Measurements from ENCODE around the gene USH1G.
"Not testable (repeated sequence)": the region's sequence is repeated elsewhere in the genome, so short reads cannot be mapped to it uniquely, and the experiment has no call there.

USH1G gene

DNA sequence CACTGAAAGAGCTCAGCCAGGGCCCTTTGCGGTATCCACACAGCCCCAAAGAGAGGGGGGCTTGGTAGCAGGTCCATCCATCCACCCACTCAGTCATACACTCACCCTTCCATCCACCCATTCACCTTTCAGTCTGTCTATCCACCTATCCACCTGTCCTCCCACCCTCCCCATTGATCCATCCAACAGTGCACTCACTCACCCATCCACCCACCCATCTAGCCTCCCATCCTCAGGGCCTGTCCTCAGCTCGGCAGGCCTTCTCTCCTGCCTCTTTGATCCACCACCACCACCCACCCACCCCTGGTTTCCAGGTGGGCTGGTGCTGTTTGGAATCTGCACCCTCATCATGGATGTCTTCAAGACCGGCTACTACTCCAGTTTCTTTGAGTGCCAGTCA is 2.2 kb upstream of the USH1G start:
- DNase-seq: no peak

DNA sequence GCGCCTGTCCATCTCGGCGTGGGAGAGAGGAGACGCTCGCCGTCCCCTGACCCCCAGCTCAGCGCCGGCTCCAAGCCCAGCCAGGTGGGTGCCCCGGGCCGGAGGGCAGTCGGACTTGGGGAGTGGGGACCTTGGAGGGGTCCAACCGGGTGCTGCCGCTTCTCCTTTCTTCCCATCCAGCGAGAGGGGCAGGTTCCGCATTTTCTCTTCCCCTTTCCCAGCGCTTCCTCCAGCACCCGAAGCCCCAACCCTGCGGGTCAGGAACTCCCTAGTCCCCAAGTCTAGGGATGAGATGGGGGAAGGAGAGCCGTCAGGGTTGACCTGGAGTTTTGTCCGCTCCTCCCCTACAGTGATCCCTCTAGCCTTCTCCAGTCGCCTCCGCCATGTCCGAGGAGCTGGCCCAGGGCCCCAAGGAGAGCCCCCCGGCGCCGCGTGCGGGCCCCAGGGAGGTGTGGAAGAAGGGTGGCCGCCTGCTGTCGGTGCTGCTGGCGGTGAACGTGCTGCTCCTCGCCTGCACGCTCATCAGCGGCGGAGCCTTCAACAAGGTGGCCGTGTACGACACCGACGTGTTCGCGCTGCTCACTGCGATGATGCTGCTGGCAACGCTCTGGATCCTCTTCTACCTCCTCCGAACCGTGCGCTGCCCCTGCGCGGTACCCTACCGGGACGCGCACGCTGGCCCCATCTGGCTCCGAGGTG is 1.3 kb upstream of the USH1G start, which contains the start of gene OTOP2:
Gene OTOP2 (plus strand): TSS at position 24 of the 699 bp plus-strand sequence. CDS start 360 bp downstream, at position 384.
- DNase-seq: peak; percentile 8

DNA sequence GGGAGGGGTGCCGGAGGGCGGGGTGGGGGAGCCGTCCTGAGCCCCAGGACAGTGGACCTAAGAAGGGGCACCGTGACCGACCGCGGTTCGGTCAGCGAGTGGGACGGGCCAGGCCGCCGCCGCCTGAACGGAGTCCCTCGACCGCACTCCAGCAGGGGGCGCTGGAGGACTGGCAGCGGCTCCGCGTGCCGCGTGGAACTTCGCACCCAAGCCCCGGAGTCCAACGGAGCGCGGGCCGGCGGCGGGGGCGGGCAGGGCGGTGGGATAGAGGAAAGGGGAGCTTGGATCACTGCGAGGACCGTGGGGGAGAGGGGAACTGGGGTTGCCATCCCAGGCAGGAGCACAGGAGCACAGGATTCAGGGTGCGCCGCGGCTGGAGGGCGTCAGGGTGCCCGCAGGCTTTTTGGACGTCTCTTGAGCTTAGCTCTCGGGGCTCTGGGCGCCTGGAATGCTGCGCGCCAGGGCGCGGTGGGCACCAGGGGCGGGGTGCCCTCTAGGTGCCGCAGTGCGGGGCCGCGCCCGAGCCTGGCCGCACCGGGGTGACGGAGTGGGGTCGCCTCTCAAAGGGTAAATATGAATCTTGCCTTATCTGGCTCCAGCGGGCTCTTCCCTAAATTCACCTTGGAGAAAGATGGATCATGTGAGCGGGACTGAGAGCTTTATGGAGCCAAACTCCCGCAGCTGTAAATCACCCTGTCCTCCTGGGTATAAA is 639 bp upstream of the USH1G start:
- DNase-seq: peak; percentile 67

DNA sequence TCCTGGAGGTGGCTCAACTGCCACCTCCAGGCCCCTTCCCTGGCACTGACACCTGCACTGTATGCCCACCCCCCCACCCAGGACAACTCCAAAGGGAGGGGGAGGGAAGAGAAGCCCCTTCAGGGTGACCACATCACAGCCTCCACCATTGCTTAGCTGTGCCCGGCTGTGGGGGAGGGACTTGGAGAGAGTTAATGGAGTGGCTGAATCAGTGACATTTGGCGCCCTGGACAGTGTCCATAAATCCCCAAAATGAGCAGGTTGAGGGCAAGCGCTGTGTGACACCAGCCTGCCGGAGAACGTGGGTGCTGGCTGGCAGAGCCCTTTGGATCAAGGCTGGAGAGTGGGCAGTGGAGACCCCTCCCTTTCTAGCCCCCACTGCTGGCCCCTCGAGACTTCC is 883 bp downstream of the USH1G start:
- DNase-seq: no peak

DNA sequence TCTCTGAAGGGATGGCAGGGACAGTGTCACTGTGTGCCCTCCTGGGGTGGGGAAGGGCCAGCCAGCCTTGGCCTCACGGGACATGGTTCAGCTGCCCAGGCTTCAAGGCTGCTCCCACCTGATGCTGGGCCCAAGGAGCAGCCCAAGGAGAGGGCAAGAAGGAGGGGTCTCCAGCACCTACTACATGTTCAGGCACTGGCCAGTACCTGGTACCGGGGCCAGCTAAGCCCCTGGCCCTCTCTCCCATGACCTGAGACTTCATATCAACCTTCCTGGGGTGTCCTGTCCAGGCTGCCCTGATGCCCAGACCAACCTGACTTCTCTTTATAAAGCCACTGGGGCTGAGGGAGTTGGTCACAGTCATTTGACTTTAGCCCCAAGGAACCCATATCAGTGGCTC is 1.3 kb downstream of the USH1G start:
- no peak for DNase-seq

DNA sequence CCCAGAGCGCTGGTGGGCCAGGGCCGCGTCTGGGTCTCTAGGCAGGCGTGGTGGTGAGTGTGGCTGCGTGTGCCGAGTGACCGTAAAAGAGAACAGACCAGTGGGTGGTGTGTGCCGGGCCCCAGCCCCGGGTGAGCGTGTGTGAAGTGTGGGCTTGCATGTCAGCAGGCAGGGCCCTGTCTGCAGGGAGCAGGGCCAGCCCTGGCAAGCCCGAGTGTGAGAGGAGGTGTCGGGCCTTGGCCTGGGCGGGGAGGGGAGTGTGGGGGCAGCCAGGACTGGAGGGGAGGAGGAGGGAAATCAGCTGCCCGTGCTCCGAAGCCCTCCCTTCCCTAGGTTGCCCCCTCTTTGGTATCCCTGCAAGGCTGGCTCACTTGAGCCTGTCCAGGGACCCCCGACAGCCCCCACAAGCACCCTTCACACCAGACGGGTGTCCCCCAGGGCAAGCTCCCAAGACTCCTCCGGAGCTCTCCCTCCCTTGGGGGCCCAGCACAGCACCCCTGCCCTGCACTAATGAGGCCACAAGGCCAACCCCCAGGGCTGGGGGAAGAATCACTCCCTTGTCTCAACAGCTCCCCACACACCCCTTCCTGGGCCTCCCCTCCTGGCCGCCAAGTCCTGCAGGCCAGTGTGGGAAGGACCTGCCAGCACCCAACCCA is 1.9 kb downstream of the USH1G start:
- no peak for DNase-seq

DNA sequence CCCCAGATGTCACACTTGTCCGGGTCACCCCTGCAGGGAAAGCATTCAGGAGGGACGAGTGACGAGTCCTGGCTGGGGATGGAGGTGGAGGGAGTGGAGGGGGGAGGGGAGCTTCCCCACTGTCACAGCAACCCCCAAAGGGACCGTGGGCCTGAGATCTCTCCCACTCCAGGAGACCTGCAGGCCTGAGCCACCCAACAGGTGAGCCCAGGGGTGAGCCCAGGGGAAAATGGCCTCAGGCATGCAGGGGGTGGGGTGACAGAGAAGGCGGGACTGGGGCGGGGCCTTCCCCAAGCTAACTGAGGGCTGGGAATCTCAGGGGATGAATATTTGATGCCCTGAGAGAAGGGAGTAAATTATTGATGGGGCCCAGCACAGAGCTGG is 2.4 kb downstream of the USH1G start:
- DNase-seq: no peak

DNA sequence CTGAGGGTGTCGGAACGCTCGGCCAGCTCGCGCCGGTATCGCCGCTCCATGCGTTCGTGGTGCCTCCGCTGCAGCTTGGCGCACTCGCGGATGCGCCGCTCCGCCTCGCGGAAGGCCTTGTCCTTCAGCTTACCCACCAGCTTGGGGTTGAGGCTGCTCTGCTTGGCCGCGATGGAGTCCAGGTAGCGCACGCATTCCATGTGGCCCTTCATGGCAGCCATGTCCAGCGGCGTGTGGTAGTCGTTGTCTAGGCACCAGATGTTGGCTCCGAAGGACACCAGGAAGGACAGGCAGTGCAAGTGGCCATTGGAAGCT is 2.8 kb downstream of the USH1G start:
- no peak for DNase-seq

- no peak for DNase-seq
Measured at GRCh38 chr17:74919440-74920305, 3.4 kb downstream of the USH1G start.

- no peak for DNase-seq
Measured at GRCh38 chr17:74918906-74919305, 4.1 kb downstream of the USH1G start.

- DNase-seq: no peak
Measured at GRCh38 chr17:74917430-74917829, 5.6 kb downstream of the USH1G start.

- no peak for DNase-seq
Measured at GRCh38 chr17:74916851-74917199, 6.2 kb downstream of the USH1G start.

GRCh38 chr17:74916136-74916850 is 6.8 kb downstream of the USH1G start:
- DNase-seq: no peak

- DNase-seq: not testable (repeated sequence)
Measured at GRCh38 chr17:74911423-74911822, 11.6 kb downstream of the USH1G start.

DNA sequence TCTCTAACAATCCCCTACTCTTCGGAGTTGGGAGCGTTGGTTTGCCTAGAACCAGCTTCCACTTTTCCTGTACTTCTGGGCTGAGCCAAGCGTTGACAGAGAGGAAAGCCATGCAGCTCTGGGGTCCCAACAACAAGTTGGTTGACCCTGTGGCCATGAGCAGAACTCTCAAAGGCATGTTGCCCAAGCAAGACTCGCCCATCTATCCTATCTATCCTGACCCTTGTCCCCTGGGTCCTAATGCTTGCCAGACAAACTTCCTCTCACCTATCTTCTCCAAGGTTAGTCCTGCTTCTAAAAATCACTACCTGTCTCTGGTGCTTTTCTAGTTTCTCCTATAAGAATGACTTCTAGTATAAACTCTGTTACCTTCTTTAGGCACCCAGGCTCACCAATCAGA is 14.0 kb downstream of the USH1G start:
- not testable (repeated sequence) for DNase-seq

- DNase-seq: no peak
Measured at GRCh38 chr17:74907012-74907411, 16.0 kb downstream of the USH1G start.

DNA sequence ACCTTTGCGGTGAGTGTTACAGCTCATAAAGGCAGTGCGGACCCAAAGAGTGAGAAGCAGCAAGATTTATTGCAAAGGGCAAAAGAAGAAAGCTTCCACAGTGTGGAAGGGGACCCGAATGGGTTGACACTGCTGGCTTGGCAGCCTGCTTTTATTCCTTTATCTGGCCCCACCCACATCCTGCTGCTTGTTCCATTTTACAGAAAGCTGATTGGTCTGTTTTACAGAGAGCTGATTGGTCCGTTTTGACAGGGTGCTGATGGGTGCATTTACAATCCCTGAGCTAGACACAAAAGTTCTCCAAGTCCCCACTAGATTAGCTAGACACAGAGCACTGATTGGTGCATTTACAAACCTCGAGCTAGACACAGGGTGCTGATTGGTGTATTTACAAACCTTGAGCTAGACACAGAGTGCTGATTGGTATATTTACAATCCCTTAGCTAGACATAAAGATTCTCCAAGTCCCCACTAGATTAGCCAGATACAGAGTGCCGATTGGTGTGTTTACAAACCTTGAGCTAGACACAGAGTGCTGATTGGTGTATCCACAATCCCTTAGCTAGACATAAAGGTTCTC is 16.8 kb downstream of the USH1G start:
- peak; percentile 8 for DNase-seq

GRCh38 chr17:74904687-74905409 is 18.2 kb downstream of the USH1G start:
- DNase-seq: no peak

DNA sequence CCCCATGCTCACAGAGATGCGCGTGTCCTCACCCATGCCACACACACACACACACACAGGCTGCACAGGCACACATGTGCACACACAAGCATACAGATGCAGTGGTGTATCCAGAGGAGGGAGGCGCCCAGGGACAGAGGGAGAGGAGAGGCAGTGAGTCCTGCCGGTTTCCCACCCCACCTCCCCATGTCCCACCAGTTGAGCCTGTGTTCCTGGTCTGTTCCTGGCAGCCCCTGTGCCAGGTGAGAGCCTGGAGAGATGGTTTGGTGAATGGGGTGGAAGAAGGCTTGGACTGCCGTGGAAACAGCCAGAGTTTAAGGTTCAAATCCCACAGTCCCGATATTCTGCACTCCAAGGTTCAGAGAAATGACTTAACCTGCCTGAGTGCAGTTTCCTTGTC is 19.4 kb downstream of the USH1G start:
- DNase-seq: no peak

GRCh38 chr17:74903034-74903433 is 20.0 kb downstream of the USH1G start:
- no peak for DNase-seq

DNA sequence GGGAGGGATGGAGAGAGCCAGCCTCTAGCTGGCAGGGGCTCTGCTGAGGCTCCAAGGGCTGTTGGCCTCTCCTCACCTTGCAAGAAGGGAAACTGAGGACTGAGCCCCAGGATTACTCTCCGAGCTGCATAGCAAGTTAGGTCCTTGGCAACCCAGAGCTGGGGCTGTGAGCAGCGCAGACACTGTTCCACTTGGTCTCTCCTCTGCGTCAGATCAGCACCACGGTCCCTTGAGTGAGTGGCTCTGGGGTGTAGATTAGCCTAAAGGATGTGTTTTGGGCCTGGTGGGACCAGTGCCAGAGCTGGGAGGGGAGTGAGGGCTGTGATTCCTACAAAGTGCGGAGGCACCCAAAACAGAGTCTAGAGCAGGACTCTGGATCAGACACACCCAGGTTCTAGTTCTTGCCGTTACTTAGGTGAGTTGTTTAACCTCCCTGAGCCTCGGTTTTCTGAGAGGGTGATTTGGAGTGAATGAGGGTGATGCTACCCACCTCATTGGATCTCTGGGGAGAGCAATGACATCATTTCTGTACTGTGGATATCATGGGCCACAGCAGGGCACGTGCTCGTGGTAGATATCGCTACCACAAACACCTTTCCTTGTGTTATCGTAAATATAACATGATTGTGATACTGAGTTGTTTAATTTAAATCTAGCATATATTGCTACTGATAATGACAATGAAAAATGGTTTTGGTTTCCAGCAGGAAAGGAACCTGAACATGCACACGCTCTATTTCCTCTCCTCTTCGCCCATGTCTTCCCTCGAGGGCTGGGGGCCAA is 21.5 kb downstream of the USH1G start:
- DNase-seq: no peak

Data from CD4-positive, alpha-beta T cell treated with Interleukin-17A for 1 hour (primary cell).